ENCODE results near the gene HAL. TPM values are rescaled to one million over a fixed set of nuclear protein-coding genes. Genes with fewer than 3 reads are reported as not detected.

HAL gene
- total and polyA plus RNA-seq, 3 donors from 2014 or later, result 0.37 to 0.74 (median 0.39) TPM

DNA sequence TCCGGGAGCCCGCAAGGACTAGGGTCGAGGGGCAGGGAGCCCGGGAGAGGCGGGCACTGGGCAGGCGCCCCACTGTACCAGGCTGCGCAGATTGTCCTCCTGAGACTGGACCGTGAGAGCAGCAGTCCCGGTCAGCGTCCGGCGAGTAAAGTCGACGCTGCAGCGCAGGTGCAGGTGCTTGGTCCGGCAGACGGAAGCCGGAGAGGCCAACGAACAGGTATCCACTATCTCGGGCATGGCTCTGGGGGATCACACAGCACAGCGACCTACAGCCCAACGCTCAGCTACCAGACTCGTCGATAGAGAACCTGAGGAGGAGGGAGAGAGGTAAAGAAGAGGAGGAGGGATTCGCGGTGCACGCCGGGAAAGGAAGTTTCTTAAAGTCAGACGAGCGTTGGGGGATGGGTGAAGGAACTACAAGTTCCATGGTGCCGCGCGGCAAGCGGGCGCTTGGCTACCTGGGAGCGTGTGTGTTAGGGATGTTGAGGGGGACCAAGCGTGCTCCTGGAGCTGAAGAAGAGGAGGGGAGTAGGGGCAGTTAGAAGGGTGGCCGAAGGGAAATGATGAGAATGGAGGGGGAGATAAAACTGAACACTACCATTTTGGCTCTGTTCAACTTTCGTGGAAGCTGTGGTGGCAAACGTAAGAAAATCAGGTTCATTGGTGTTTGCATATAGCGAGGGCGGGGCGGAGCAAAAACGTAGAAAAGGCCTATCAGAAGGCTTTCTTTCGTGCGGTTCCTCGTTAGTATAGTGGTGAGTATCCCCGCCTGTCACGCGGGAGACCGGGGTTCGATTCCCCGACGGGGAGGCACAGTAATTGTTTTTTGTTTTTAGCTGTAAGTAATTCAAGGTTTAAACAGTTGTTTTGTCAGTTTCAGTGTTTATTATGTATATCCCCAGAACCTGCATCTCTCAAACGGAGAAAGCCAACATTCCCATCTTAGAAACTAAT lies 39.4 kb upstream of the HAL start, which contains the start of gene LTA4H:
LTA4H (minus strand) TSS at position 305 of the 954 bp plus-strand sequence; CDS start at position 237, 68 bp downstream.
- intact Hi-C loops (cut with DNase I; ENCODE audit: low total_unique reads), result no loop called here
- H3K9me3 ChIP-seq, result no peaks in the 10 kb centered on the region
- peak within 1 kb of the TSS; percentile 67 to 83 for H3K27ac ChIP-seq
- H3K27me3 ChIP-seq, result no peaks in the 10 kb centered on the region
- 0 to 1% methylated on average over 55 of the region's 55 CpGs for WGBS, 2 donors
- TF ChIP-seq, protein P1, sequence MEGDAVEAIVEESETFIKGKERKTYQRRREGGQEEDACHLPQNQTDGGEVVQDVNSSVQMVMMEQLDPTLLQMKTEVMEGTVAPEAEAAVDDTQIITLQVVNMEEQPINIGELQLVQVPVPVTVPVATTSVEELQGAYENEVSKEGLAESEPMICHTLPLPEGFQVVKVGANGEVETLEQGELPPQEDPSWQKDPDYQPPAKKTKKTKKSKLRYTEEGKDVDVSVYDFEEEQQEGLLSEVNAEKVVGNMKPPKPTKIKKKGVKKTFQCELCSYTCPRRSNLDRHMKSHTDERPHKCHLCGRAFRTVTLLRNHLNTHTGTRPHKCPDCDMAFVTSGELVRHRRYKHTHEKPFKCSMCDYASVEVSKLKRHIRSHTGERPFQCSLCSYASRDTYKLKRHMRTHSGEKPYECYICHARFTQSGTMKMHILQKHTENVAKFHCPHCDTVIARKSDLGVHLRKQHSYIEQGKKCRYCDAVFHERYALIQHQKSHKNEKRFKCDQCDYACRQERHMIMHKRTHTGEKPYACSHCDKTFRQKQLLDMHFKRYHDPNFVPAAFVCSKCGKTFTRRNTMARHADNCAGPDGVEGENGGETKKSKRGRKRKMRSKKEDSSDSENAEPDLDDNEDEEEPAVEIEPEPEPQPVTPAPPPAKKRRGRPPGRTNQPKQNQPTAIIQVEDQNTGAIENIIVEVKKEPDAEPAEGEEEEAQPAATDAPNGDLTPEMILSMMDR (IDR thresholded peaks at IDR 0.05), result no peak
- TF ChIP-seq POLR2A (IDR thresholded peaks at IDR 0.05), result peak; percentile 62
- H3K36me3 ChIP-seq (ENCODE audit: low read depth, missing control alignments), result no peaks in the 10 kb centered on the region
- DNase-seq, result peak; percentile 99
- H3K4me1 ChIP-seq, result peaks cover 11% of the 10 kb centered on the region
- peak within 1 kb of the TSS; percentile 96 for H3K4me3 ChIP-seq

DNA sequence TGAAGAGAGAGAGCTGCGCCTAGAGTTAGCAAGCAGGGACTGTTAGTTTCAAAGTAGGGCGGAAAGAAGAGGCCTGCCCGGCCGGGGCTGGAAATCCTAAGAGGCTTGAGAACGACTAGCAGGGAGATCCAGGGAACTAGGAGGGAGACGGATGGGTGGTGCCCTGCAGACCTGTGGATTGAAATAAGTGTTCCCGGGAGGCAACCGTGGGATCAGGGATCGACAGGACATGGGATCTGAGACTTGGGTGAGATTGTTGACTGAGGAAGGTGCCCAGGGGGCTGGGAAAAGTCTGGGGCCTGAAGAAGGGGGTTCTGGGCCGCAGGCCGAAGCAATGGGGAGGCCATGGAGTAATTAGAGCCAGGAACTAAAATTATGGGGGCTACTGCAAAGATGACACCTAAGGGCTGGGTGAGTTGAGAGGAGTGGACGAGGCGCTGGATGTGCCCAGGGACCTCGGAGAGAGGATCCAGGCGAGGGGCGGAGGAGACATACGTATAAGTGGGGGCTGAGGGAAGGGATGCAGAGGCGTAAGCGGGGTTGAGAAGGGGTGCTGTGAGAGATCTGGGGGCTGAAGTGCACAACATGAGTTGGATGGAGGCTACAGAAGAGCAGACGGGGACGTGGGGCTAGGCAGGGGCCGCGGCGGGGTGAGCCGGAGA lies 38.6 kb upstream of the HAL start:
- DNase-seq, result peak; percentile 37
- H3K27me3 ChIP-seq, result no peaks in the 10 kb centered on the region
- peaks cover 11% of the 10 kb centered on the region for H3K4me1 ChIP-seq
- peak overlapping the region; percentile 96 for H3K4me3 ChIP-seq
- no peak for TF ChIP-seq POLR2A (IDR thresholded peaks at IDR 0.05)
- TF ChIP-seq, protein P1 (IDR thresholded peaks at IDR 0.05), result no peak
- H3K36me3 ChIP-seq (ENCODE audit: low read depth, missing control alignments), result no peaks in the 10 kb centered on the region
- H3K27ac ChIP-seq, result peak overlapping the region; percentile 67 to 83
- H3K9me3 ChIP-seq, result no peaks in the 10 kb centered on the region
- intact Hi-C loops (cut with DNase I; ENCODE audit: low total_unique reads), result no loop called here
- WGBS, 2 donors, result 0 to 1% methylated on average over 25 of the region's 25 CpGs

- no peak for DNase-seq
- Histone ChIP-seq H3K27me3 (no peaks in the 10 kb centered on the region), H3K4me3 (peak overlapping the region in 1 of 2 donors; percentile 96), H3K36me3 (ENCODE audit: low read depth, missing control alignments) (no peaks in the 10 kb centered on the region), H3K4me1 (peaks cover 11% of the 10 kb centered on the region), H3K27ac (no peak overlapping the region), H3K9me3 (no peaks in the 10 kb centered on the region)
- TF ChIP-seq POLR2A (IDR thresholded peaks at IDR 0.05), result no peak
- TF ChIP-seq, protein P1 (IDR thresholded peaks at IDR 0.05), result no peak
- 57 to 60% methylated on average over 7 of the region's 7 CpGs for WGBS, 2 donors
- intact Hi-C loops (cut with DNase I; ENCODE audit: low total_unique reads), result no loop called here
Measured at GRCh38 chr12:96033549-96034389, 37.6 kb upstream of the HAL start.

DNA sequence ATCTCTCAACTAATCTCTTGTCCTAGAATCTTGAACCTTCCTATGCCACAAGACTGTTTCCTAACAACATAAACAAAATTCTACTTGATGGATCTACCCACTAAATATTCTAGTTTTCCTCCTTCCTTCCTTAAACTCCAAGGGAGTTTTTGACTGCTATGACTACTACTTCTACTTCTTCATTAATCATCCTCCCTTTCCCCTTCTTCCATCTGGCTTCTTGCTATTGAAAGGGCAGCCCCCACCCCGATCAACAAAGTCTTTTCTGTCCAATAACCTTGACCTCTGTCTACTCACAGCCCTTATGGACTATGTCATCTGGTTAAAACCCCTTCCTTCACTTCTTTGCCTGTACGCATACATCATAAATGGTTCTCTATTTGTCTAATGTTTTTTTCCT lies 33.7 kb upstream of the HAL start:
- no peaks in the 10 kb centered on the region for H3K9me3 ChIP-seq
- intact Hi-C loops (cut with DNase I; ENCODE audit: low total_unique reads), result no loop called here
- H3K36me3 ChIP-seq (ENCODE audit: low read depth, missing control alignments), result no peaks in the 10 kb centered on the region
- 78 to 82% methylated on average over 2 of the region's 2 CpGs for WGBS, 2 donors
- DNase-seq, result no peak
- no peak overlapping the region for H3K27ac ChIP-seq
- H3K4me3 ChIP-seq, result no peak overlapping the region
- H3K4me1 ChIP-seq, result peaks cover 11% of the 10 kb centered on the region
- TF ChIP-seq, protein P1 (IDR thresholded peaks at IDR 0.05), result no peak
- TF ChIP-seq POLR2A (IDR thresholded peaks at IDR 0.05), result no peak
- no peaks in the 10 kb centered on the region for H3K27me3 ChIP-seq

All from testis (tissue), 3 donors.